MM.1S (cell line): ENCODE data around the gene NUDT2.

Source experiments
- EZH2 ChIP-seq: fragments of 300-600 bp; sonication (generic); optimal IDR thresholded peaks from 2 replicates; pipeline ENCODE3; 2017; ENCODE audit warnings: low read depth, mild to moderate bottlenecking, antibody characterized with exemption, low read length, mixed read lengths
- TF ChIP-seq, protein P1 (sequence below): fragments of 300-600 bp; sonication (generic); IDR thresholded peaks from 2 replicates; pipeline ENCODE4 v1.5.1; 2016; ENCODE audit warnings: antibody characterized with exemption, low read length, mixed read lengths

DNA sequence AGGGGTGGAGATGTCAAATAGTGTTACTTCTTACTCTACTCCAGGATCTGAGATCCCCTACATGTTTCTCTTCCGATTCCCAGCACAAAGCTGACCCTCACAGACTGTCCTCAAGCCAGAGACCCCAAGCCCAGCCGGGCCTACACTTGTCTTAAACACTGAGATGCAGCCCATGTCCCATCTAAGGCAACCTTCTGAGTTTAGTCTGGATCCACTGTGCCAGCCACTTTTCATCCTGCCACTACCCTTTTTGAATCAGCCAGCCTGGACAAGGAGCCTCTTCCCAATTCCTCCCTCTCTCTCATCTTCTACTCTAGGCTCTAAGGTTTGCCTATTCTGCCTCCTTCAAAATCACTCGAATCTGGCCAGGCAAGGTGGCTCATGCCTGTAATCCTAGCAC, 53.5 kb downstream of the NUDT2 start:
- TF ChIP-seq, protein P1, sequence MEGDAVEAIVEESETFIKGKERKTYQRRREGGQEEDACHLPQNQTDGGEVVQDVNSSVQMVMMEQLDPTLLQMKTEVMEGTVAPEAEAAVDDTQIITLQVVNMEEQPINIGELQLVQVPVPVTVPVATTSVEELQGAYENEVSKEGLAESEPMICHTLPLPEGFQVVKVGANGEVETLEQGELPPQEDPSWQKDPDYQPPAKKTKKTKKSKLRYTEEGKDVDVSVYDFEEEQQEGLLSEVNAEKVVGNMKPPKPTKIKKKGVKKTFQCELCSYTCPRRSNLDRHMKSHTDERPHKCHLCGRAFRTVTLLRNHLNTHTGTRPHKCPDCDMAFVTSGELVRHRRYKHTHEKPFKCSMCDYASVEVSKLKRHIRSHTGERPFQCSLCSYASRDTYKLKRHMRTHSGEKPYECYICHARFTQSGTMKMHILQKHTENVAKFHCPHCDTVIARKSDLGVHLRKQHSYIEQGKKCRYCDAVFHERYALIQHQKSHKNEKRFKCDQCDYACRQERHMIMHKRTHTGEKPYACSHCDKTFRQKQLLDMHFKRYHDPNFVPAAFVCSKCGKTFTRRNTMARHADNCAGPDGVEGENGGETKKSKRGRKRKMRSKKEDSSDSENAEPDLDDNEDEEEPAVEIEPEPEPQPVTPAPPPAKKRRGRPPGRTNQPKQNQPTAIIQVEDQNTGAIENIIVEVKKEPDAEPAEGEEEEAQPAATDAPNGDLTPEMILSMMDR, result no peak
- no peak for TF ChIP-seq EZH2
